HK-2 (cell line): ENCODE data around the gene NKX6-1.

Source experiments
- DNase-seq: peaks from one replicate; pipeline ENCODE4 v3.0.0-alpha.2; 2018; ENCODE audit not compliant: unreplicated experiment

Gene NKX6-1

DNA sequence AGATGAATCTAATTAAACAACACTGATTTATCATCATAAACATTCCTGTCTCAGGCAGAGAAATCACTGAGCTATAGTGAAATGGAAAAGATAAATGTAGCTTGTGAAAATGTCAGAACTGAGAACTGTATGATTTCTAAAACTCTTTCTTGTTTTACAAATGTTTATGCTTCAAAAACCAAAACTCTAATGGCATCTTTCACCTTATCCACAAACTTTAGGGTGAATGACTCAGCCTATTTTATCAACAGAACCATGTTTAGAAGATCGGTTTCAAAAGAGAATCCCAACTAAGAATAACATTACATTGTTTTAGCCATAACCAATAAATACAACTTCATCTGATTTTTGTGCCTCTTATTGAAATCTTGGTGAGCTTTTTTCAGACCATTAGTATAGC is 21.4 kb downstream of the NKX6-1 start:
- DNase-seq: no peak

DNA sequence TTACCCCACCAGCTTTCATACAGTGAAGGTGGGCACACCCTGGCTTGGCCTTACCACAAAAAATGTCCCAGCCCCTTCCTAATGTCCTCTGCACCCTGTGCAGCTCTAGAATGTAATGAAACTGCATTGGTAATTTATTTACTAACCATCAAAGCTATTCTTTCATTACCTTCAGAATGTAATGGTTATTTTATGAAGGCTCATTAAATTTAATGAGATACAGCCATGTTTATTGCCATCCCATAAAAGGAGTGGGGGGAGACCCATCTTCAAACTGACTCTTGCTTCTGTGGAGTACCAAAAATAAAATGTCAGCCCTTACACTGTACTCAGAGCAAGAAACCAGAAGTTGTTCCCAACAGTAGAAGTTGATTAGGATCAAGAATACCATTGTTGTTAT is 25.0 kb downstream of the NKX6-1 start:
- no peak for DNase-seq

DNA sequence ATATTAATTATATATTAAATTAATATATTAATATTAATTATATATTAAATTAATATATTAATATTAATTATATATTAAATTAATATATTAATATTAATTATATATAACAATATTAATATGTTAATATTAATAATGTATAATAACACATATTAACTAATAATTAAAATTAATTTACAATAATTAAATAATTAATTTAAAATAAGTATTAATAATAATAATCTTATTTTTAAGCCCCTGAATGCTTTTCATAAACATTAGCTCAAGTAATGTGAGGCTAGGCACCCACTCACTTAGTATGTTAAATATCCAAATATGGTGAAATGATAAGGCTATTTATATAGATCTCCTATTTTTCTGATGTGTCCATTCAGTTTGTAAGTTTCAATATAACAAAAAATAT is 26.9 kb downstream of the NKX6-1 start:
- DNase-seq: no peak

DNA sequence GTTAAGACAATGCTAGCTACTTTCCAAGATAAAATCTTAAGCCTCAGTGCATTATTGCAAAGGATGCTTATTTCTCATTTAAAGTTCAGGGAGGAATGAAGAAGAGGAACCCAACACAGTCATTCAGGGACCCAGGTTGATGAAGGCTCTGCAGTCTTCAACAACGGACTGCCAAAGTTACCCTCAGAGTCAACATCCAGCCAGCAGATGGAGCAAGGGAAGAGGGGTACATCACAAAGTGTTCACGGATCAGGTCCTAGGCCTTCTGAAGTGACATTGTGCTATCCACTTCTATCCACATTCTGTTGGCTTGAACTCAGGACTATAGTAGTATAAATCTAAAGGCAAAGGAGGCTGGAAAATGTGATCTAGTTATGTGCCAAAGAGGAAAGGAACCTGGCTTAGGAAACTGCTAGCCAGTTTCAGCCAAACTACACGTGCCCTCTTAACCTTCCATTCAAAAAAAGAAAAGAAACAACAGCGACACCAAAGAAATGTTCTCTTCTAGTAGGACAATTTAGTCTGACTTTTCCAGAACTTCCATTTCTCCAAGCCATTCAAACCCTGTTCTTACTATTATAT is 28.8 kb downstream of the NKX6-1 start:
- DNase-seq: no peak

DNA sequence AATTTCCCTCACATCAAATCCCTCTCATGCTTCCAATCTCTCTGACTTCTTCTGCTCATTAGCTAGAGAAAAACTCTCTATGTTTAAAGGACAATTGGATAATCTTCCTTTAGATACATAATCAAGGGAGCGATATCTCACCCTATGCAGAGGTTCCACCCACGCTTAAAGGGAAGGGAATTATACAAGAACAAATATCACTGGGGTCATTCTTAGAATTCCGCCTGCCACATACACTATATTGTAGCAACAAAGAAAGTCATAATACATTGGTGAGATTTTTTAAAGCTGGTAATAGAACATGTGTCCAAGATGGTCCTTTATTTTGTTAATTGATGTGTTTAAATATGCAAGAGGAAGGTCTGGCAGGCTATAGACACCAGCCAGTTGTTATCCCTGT is 31.5 kb downstream of the NKX6-1 start:
- DNase-seq: no peak

DNA sequence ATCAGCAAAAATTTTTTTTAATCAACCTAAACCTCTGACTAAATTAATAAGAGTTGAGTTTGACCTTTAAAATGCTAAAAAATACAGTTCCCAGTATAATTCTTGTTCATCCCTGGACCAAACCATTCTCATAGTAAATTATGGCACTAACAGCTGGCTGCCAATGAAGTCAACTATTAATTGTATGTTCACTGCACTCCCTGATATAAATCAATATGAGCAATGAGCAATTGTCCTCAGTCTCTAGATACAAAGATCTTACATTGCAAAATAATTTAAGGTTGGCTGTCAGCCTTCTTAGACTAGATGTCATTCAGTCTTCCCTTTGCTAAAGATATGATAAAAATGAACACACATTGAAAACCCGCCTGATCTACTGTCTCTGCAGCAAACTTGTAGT is 39.3 kb downstream of the NKX6-1 start:
- no peak for DNase-seq

DNA sequence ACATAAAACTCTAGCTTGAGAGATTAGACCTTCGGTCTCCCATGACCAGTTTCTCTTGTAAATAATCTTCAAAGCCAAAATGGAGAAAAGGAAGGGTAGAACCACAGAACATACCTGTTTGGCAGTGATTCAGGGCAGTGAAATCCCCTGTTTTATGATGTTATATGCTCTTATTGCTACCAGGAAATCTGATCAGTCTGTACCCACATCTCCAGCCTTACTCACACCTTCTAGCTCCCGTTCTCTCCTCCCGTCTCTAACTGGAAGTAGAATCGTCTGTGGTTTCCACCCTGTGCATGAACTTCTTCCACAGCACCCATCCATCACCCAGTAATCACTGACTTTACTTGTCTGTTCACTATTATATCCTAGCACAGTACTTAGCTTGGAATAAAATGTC is 42.9 kb downstream of the NKX6-1 start:
- no peak for DNase-seq

DNA sequence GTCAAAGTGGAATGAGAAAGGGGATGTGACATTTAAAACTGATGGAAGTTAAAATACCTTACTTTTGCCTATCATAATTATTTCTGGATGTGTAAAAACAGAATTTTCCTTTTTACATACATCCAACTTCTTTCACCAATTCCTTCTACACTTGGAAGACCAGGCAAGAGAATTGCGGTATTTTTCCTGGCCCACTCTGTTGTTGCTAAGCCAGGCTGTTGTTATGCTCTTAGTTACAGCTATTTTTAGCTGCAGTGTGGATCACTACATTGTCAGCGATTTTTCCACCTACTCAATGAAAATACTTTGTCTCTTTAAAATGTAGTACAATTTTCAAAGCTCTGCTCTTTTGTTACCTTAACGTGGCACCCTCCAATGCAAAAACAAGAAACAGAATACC is 43.4 kb downstream of the NKX6-1 start:
- no peak for DNase-seq

DNA sequence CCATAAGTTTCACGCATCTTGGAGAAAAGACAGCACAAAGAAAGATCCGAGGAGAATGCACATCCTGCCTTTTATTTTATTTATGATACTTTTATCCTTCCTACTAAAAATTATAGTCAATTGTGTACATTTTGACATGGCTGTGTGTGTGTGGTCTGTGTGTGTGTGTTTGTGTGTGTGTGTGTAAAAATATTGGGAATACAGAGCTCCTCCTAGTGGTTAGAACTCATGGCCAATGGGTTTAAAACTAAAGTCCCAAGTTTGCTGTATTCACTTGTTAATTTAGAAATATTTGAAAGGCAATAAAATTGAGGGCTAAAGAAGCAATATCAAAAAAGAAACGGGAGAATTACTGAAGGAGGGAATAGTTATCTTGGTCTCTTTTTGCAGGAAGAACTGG is 47.5 kb downstream of the NKX6-1 start:
- DNase-seq: no peak

DNA sequence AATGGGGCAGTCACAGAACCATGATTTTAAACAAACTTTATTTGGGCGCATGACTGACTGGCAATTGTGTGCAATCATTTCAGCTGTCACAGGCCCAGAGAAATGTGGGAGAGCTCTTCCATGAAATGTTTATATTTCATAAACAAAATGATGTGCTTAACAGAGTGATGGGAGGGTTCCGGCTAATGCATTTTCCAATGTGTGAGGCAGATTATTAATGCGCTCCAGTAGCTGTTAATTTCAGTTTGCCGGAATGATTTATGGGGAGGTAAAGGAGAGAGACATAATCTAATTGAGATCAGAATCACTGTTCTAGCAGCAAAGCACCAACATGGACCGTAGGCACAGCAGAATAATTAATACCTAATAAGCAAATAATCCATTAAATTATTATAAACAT is 55.6 kb downstream of the NKX6-1 start:
- no peak for DNase-seq

DNA sequence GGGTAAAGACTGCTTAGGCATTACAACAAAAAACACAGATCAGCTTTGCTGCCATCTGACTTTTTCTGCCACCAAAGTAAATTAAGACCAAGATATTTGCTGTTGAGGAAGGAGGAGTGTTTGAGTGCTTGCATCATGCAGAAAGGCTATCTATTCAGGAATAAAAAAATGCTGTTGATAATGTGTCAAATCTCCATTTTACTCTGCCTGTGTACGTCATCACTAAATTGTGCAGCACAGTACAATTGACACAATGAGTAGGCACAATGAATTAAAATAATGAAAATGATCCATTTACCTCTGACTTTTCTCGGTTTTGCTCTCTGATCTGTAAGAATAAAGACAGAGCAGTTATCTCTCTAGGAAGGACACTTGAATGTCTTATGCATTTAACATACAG is 56.3 kb downstream of the NKX6-1 start:
- DNase-seq: no peak
